H1 (cell line): ENCODE results near the gene IRX4.

Experiments used
- EP300 ChIP-seq, 2 experiments: IDR thresholded peaks; 1 replicate in 1 of 2; 2 replicates in 1 of 2; pipeline ENCODE4 v1.6.1; 2011 to 2012; ENCODE audit warnings: low read depth in 2 of 2, low read length in 2 of 2, mild to moderate bottlenecking in 2 of 2, borderline replicate concordance in 1 of 2, inconsistent platforms in 1 of 2, moderate library complexity in 1 of 2
- EZH2 ChIP-seq: fragments of 200-600 bp; sonication (generic); IDR thresholded peaks from 2 replicates; pipeline ENCODE4 v1.7.1; 2012; ENCODE audit warnings: low read depth, mild to moderate bottlenecking, moderate library complexity, low read length, inconsistent platforms; ENCODE audit not compliant: severe bottlenecking
- RNF2 ChIP-seq: fragments of 200-900, 300-1000 bp; sonication (generic); IDR thresholded peaks from 2 replicates; pipeline ENCODE4 v1.7.1; 2016; ENCODE audit warnings: borderline replicate concordance, low read depth, mild to moderate bottlenecking, antibody characterized with exemption, low read length; ENCODE audit not compliant: poor library complexity, severe bottlenecking; ENCODE audit errors: missing control alignments
- TF ChIP-seq, protein P1 (sequence below), 3 experiments: IDR thresholded peaks; 1 replicate in 2 of 3; 2 replicates in 1 of 3; pipeline versions ENCODE4 v1.5.1 to v1.6.1; 2011; ENCODE audit warnings: low read length in 3 of 3, mild to moderate bottlenecking in 3 of 3, inconsistent platforms in 2 of 3, low read depth in 1 of 3, moderate library complexity in 1 of 3; ENCODE audit not compliant: insufficient read depth in 1 of 3; ENCODE audit errors: control extremely low read depth in 1 of 3

DNA sequence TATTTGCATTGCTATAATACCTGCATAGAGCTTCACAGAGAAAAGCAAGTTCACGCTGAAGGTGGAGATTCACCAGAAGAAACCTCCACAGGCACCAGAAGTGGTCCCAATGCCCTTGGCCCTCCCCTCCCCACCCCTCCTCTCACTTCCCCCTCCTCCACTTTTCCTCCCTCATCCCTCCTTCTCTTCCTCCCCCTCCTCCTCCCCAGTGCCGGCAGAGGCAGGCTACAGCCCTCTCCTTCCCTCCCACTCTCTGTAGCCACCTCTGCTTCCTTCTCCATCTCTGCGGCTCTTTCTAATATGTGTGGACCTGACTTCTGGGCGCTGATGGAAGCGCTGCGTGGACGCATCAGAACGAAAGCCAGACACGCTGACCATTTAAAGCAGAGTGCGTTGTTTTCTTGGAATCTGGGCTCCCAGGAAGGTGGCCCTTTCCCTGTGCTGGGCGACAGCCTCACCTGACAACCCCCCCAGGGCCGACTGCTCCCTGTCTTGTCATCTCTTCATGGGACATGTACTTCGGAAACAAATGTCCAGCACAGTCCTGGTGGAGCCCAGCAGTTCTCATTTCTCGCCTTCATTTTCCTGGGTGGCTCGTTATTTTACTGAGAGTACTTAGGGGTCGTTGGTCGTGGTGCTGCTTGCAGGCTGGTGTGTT lies 52.0 kb downstream of the IRX4 start:
- no peak for TF ChIP-seq EP300 (IDR thresholded peaks at IDR 0.05; ENCODE audit: borderline replicate concordance in 1 of 2, low read depth in 2 of 2, low read length in 2 of 2)
- no peak for TF ChIP-seq EZH2
- no peak for TF ChIP-seq RNF2
- TF ChIP-seq, protein P1, sequence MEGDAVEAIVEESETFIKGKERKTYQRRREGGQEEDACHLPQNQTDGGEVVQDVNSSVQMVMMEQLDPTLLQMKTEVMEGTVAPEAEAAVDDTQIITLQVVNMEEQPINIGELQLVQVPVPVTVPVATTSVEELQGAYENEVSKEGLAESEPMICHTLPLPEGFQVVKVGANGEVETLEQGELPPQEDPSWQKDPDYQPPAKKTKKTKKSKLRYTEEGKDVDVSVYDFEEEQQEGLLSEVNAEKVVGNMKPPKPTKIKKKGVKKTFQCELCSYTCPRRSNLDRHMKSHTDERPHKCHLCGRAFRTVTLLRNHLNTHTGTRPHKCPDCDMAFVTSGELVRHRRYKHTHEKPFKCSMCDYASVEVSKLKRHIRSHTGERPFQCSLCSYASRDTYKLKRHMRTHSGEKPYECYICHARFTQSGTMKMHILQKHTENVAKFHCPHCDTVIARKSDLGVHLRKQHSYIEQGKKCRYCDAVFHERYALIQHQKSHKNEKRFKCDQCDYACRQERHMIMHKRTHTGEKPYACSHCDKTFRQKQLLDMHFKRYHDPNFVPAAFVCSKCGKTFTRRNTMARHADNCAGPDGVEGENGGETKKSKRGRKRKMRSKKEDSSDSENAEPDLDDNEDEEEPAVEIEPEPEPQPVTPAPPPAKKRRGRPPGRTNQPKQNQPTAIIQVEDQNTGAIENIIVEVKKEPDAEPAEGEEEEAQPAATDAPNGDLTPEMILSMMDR (IDR thresholded peaks at IDR 0.05; ENCODE audit: control extremely low read depth in 1 of 3, insufficient read depth in 1 of 3, low read depth in 1 of 3, low read length in 3 of 3), result no peak
